GM11168 (cell line): ENCODE data around the gene GAPDH.

Experiments used
- in situ Hi-C: fragments of 300-500 bp; cut with MboI; formaldehyde crosslinking; loops from one replicate; pipeline ENCODE4 v1.12.0; 2022; ENCODE audit warnings: low sequenced_read_pairs; ENCODE audit not compliant: unreplicated experiment

Gene GAPDH

GRCh38 chr12:6540181-6540877 lies 6.0 kb downstream of the GAPDH start:
- in situ Hi-C loops: loop anchor here (25.0 kb wide), 1 partner anchor 128 kb away; no protein-coding TSS in a partner anchor

- in situ Hi-C loops: loop anchor here (25.0 kb wide), 1 partner anchor 129 kb away; no protein-coding TSS in a partner anchor
These were observed 7.3 kb downstream of the GAPDH start for GRCh38 chr12:6541371-6542165.

- in situ Hi-C loops: loop anchor here (25.0 kb wide), 1 partner anchor 130 kb away; no protein-coding TSS in a partner anchor
These were observed 8.1 kb downstream of the GAPDH start for GRCh38 chr12:6542209-6543009.

- in situ Hi-C loops: loop anchor here (25.0 kb wide), 1 partner anchor 134 kb away; no protein-coding TSS in a partner anchor
These were observed 11.7 kb downstream of the GAPDH start for GRCh38 chr12:6546016-6546415.

GRCh38 chr12:6547566-6547965 lies 13.2 kb downstream of the GAPDH start:
- in situ Hi-C loops: loop anchor here (25.0 kb wide), 1 partner anchor 135 kb away; no protein-coding TSS in a partner anchor

GRCh38 chr12:6547987-6548386 lies 13.7 kb downstream of the GAPDH start:
- in situ Hi-C loops: loop anchor here (25.0 kb wide), 1 partner anchor 136 kb away; no protein-coding TSS in a partner anchor

GRCh38 chr12:6548556-6548955 lies 14.2 kb downstream of the GAPDH start:
- in situ Hi-C loops: loop anchor here (25.0 kb wide), 1 partner anchor 136 kb away; no protein-coding TSS in a partner anchor

- in situ Hi-C loops: loop anchor here (25.0 kb wide), 1 partner anchor 137 kb away; no protein-coding TSS in a partner anchor
These were observed 14.8 kb downstream of the GAPDH start for GRCh38 chr12:6548966-6549683.

GRCh38 chr12:6549684-6550151 lies 15.4 kb downstream of the GAPDH start:
- in situ Hi-C loops: loop anchor here (25.0 kb wide), 1 partner anchor 137 kb away; no protein-coding TSS in a partner anchor

- in situ Hi-C loops: no loop called here
These were observed 16.2 kb downstream of the GAPDH start for GRCh38 chr12:6550294-6551062.

GRCh38 chr12:6551063-6551461 lies 16.7 kb downstream of the GAPDH start:
- in situ Hi-C loops: no loop called here

GRCh38 chr12:6551496-6552139 lies 17.3 kb downstream of the GAPDH start:
- in situ Hi-C loops: no loop called here

- in situ Hi-C loops: no loop called here
These were observed 17.8 kb downstream of the GAPDH start for GRCh38 chr12:6552140-6552551.

GRCh38 chr12:6553051-6553868 lies 18.9 kb downstream of the GAPDH start:
- in situ Hi-C loops: no loop called here

GRCh38 chr12:6554168-6555017 lies 20.1 kb downstream of the GAPDH start:
- in situ Hi-C loops: no loop called here

GRCh38 chr12:6555018-6555691 lies 20.8 kb downstream of the GAPDH start:
- in situ Hi-C loops: no loop called here
